Stimulated activated CD4-positive, alpha-beta T cell treated with anti-CD3 and anti-CD28 coated beads, TNF-alpha, amount 100 ng/mL, for 1 hour (primary cell): Measurements from ENCODE around the gene LILRA6.
"Not testable (repeated sequence)": the region's sequence is repeated elsewhere in the genome, so short reads cannot be mapped to it uniquely, and the experiment has no call there.

Experiments
- DNase-seq, 3 donors: peaks; one replicate each; pipeline ENCODE4 v3.0.0-alpha.2; 2020; ENCODE audit warnings: low read depth in 3 of 3, low spot score in 1 of 3

Gene LILRA6

GRCh38 chr19:54208784-54209057 lies 33.9 kb downstream of the LILRA6 start:
- no peak for DNase-seq

DNA sequence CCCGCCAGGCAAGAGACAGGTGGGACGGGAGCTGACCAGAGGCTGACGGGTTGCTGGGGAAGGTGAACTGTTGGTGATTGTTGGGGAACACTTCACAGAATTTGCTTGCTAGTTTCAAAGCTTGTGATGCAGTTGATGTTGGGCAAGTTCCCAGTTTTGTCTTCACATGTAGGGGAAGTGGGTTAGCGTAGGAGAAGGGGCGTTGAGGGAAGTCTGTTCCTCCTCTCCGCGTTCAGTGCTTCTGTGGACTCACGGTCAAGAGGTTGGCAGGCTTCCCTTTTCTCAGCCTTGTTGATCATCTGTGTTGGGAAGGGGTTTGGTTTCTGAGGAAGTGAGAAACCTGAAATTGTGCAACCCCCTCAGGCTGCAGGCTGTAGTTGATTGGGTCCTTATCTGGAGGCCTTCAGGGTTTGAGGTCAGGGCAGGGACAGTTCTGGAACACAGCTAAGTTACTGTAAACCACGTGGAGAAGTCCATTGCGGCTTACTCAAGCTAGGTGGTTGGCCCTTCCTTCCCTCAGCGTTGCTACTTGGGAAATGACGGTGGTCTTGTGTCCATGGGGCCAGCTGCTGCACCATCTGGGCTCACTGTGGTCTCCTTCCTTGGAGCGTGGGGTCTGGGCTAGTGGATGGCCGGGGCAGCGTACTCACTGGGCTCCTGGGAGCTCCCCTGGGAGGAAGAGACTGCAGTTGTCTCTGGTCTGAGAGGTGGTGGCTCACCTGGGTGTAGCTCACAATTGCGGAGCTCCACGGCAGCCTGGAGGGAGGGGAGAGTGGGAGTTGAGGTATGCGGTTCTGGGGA lies 34.4 kb downstream of the LILRA6 start:
- no peak for DNase-seq

DNA sequence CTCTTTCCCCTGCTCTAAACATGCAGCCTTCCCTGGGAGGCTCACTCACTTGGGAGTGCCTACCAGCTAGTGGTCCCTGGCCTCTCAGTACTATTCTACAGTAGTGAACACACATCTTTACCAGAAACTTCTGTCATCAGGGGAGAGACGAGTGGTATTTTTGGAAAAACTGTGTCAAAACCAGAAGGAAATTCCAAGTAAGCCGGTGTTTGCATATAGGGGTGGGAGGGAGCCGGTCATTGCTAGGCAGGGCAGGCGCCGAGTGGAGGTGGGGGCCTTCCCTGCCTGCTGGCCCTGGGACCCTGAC lies 35.0 kb downstream of the LILRA6 start:
- DNase-seq = no peak

DNA sequence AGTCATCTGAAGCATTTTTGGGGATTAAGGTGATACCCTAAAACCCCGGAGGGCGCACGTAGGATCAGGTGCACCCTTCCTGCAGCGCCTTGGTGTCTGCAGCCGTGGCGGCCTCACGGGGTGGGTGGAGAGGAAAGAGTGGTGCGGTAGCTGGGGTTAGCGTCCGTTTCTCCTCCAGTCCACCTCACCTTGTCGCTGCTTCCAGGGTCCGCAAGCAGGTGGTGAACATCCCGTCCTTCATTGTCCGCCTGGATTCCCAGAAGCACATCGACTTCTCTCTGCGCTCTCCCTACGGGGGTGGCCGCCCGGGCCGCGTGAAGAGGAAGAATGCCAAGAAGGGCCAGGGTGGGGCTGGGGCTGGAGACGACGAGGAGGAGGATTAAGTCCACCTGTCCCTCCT lies 35.4 kb downstream of the LILRA6 start:
- DNase-seq = not testable (repeated sequence)

GRCh38 chr19:54206831-54207177 lies 35.8 kb downstream of the LILRA6 start:
- no peak for DNase-seq

DNA sequence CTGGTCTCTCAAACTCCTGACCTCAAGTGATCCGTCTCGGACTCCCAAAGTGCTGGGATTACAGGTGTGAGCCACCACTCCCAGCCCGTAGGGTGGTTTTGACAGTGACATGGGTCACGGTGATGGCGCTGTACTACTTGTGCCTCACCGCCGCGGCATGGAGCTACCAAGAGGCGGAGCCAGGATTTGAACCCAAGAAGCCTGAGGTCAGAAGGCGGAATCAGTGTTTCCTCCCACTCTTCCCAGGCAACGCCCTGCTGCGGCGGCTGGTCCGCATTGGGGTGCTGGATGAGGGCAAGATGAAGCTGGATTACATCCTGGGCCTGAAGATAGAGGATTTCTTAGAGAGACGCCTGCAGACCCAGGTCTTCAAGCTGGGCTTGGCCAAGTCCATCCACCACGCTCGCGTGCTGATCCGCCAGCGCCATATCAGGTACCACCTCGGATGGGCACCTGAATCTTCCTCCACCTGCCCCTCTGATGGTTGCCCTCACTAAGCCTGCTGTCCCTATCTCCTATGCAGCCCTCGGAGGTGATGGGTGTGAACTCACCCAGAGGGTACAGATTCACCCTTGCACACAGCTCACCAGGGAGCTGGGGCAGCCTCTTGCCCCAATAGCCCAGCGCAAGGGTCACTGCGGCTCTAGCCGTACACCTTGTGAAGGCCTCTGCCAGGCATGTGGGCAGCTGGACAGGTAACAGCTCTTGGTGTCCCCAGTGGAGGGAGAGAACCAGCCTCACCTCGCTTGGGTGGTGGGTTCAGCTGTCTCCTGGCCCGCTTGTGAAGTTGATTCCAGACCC lies 36.4 kb downstream of the LILRA6 start:
- no peak for DNase-seq

DNA sequence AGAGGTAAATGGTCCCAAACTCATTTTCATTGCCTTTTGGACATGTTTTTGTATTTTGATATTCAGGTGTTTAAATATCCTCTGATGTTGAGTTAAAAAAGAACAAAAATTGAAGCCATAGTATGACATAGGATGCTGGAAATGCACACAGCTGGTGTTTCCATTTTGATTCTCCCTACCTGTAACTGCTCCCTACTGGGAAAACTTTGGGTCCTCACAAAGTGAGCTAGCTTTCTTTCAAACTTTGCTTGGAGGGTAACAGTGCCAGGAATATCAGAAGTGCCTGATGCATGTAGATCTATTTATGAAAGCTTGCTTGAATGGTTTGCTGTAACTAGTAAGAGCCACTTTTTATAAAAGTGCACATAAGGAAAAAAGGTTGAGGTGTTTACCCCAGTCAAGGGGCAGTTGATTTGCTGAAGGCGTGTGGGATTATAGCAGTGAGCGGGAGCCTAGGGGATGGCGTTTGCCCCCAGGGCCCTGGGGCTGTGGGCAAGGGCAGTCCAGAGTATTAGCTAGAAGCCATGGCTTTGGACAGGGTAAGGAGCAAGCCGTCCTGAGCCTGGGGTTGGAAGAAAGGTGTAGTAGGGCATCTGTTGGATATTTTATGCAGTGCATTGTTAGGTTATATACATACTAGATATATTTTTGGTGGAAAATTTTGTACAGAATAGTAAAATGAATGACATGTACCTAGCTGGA lies 37.7 kb downstream of the LILRA6 start:
- no peak for DNase-seq

GRCh38 chr19:54203151-54203611 lies 39.4 kb downstream of the LILRA6 start:
- DNase-seq = no peak

GRCh38 chr19:54201980-54202379 lies 40.6 kb downstream of the LILRA6 start:
- DNase-seq = no peak

DNA sequence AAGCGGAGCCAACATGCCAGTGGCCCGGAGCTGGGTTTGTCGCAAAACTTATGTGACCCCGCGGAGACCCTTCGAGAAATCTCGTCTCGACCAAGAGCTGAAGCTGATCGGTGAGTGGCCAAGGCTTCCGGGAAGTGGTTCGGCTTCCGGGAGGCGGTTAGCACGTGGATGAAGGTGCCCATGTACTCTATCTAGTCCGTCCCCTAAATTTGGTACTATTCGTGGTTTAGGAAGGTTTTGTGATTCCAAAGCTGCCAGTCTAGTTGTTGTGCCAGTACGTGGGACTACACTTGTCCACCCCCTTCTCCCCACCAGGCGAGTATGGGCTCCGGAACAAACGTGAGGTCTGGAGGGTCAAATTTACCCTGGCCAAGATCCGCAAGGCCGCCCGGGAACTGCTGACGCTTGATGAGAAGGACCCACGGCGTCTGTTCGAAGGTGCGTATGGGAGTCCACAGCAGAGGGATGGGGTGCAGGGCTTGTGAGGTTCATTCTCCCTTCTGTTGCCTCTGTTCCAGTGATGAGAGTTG lies 41.4 kb downstream of the LILRA6 start:
- no peak for DNase-seq

GRCh38 chr19:54199401-54199800 lies 43.2 kb downstream of the LILRA6 start:
- DNase-seq = no peak

- no peak for DNase-seq
Observed at GRCh38 chr19:54197121-54197520, 45.5 kb downstream of the LILRA6 start.

DNA sequence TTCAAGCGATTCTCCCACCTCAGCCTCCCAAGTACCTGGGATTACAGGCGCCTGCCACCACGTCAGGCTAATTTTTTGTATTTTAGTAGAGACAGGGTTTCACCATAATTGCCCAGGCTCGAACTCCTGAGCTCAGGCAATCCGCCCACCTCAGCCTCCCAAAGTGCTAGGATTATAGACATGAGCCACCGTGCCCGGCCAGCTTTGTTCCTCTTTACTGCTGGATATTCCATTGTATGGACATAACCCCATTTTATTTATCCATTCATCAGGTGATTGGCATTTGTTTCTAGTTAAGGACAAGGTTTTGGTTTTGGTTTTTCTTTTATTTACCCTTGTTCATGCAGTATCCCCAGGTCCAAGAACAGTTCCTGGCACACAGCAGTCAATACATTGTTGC lies 46.1 kb downstream of the LILRA6 start:
- DNase-seq = no peak

DNA sequence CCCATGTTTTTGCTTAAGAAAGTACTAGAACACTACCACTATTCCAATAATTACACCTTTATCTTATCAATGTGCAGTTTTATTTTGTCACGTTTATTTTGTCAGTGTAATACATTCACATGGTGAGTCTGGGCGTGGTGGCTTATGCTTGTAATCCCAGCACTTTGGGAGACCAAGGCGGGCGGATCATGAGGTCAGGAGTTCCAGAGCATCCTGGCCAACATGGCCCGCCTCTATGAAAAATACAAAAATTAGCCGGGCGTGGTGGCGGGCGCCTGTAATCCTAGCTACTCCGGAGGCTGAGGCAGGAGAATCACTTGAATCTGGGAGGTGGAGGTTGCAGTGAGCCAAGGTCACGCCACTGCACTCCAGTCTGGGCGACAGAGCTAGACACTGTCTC lies 48.1 kb downstream of the LILRA6 start:
- not testable (repeated sequence) for DNase-seq

DNA sequence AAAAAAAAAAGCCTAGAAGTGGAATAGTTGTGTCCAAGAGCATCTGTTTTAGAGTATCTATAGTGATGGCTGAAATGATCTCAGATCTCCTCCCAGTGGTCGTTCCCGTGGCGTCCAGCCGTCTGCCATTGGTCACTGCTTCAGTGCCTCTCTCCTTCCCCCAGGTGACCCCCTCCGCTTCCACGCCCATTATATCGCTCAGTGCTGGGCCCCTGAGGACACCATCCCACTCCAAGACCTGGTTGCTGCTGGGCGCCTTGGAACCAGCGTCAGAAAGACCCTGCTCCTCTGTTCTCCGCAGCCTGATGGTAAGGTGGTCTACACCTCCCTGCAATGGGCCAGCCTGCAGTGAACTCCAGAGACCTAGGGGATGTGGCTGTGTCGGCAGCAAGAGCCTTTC lies 49.6 kb downstream of the LILRA6 start:
- no peak for DNase-seq

- no peak for DNase-seq
Observed at GRCh38 chr19:54191811-54192453, 50.7 kb downstream of the LILRA6 start.

- peak; percentile 70 to 81 (median 75) for DNase-seq
Observed at GRCh38 chr19:54191011-54191810, 51.4 kb downstream of the LILRA6 start, which contains the start of gene TSEN34. Gene TSEN34, plus strand, starts transcription at chr19:54191308. Its CDS starts 57 bp downstream, at chr19:54191365.

GRCh38 chr19:54190503-54191010 lies 52.0 kb downstream of the LILRA6 start:
- DNase-seq = peak; percentile 99 to 100 (median 100)

DNA sequence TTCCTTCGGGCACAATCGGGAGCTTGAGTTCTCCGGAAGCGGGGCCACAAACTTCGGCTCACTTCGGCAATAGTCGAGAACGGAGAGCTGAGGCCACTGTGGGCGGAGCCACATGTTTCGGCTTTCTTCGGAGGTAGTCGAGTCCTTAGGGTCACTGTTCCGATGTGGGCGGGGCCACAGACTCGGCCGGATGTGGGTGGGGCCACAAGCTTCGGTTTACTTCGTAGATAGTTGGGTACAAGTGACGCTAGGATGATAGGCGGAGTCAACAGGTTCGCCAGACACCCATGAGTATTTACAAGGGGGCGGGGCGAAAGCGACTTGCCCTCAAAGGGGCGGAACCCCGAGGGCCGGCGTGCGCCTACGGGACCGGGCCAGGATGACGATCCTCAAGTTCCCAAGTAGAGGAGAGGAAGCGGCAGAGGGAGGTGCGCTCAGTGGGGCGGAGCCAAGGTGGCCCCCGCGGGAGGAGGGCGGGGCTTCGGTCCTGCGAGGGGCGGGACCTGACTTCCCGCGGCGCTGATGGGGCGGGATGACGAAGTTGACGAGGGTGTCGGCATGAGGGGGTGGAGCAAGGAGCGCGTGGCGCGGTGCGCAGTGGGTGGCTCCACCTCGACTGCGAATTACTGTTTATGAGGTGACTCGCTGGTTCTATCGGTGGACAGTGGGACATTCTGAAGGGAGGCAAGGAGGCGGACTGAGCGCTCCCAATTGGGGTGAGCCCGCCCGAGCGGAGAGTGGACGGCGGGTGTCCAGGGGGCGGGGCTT lies 52.7 kb downstream of the LILRA6 start:
- peak; percentile 99 to 100 (median 100) for DNase-seq
